Left lung (tissue), 10 donors: Measurements from ENCODE around the gene ITGA3. TPM values are rescaled to one million over a fixed set of nuclear protein-coding genes. Genes with fewer than 3 reads are reported as not detected.
A peak's percentile ranks its signal among the peaks of the same experiment; 100 is the strongest.

Experiments used
- ATAC-seq: fragments of 200-7000 bp; cut with Tn5 transposase; one replicate; pipeline ENCODE4 v1.9.1; 2020; ENCODE audit warnings: moderate library complexity
- DNase-seq, 4 donors: peaks; one replicate each; pipeline ENCODE4 v3.0.0-alpha.2; 2013 to 2020
- H3K27ac ChIP-seq, 2 donors: fragments of 200-600 bp; sonication (generic) in 1 of 2; one replicate each; pipeline versions ENCODE4 v1.5.0 to v1.8.0; 2020 to 2021
- H3K27me3 ChIP-seq, 2 donors: fragments of 200-600 bp; sonication (generic) in 1 of 2; one replicate each; pipeline versions ENCODE4 v1.5.0 to v1.8.0; 2020 to 2021
- H3K36me3 ChIP-seq, 2 donors: fragments of 200-600 bp; sonication (generic) in 1 of 2; one replicate each; pipeline versions ENCODE4 v1.5.0 to v1.8.0; 2020 to 2021
- H3K4me1 ChIP-seq, 2 donors: fragments of 200-600 bp; one replicate each; pipeline ENCODE4 v1.8.0; 2021
- H3K4me3 ChIP-seq, 2 donors: fragments of 200-600 bp; sonication (generic) in 1 of 2; one replicate each; pipeline versions ENCODE4 v1.5.0 to v1.8.0; 2020 to 2021; ENCODE audit warnings: mild to moderate bottlenecking in 1 of 2
- H3K9me3 ChIP-seq, 2 donors: fragments of 200-600 bp; sonication (generic) in 1 of 2; one replicate each; pipeline versions ENCODE4 v1.5.0 to v1.8.0; 2020 to 2021
- intact Hi-C, 2 donors: fragments of 100-400 bp; cut with DNase I; formaldehyde crosslinking; loops; one replicate each; pipeline versions ENCODE4 v1.11.2 to v1.14.2; 2022
- polyA plus RNA-seq, 6 donors: library from polyadenylated mRNA; unstranded; fragments of 120-200 nt; gene quantifications; one replicate each; pipeline ENCODE4 v1.2.1, GENCODE V29; 2013; ENCODE audit not compliant: insufficient read length in 6 of 6
- total RNA-seq, 2 donors: library from RNA; stranded (reverse); fragmentation: NEBNext Ultra II Directional; extraction: Animal tissue kit (Norgen Biotek cat#: 25700); gene quantifications; one replicate each; pipeline ENCODE4 v1.2.1, GENCODE V29; 2021
- TF ChIP-seq, protein P1 (sequence below), 2 donors: fragments of 200-600 bp; sonication (generic) in 1 of 2; IDR thresholded peaks; one replicate each; pipeline versions ENCODE4 v1.5.0 to v1.8.0; 2021; ENCODE audit warnings: antibody characterized with exemption in 2 of 2
- donor health status: DM: no; HTN: yes; CAD: no.
- donor health status: DM: no; HTN: no; CAD: no.

The ITGA3 gene
- total and polyA plus RNA-seq, 8 donors, result 43.0 to 311 (median 56.5) TPM

DNA sequence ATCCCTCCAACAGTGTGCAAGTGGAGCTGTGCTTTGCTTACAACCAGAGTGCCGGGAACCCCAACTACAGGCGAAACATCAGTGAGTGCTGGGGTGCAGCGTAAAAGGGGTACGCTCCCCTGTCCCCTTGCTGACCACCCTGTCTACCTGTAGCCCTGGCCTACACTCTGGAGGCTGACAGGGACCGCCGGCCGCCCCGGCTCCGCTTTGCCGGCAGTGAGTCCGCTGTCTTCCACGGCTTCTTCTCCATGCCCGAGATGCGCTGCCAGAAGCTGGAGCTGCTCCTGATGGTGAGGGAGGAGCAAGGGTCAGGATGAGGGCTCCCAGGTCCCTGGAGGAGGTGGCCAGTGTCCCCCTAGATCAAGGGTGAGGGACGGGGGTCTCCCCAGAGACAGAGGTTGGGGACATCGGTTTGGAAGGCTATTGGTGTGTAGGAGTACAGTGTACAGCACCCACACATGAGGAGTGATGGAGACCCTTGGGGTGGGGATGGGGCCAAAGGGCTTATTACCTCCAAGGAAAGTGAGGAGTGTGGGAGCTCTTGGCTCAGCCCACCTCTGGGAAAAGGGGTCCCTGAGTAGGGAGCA lies 19.6 kb downstream of the ITGA3 start:
- H3K4me3 ChIP-seq, result no peak overlapping the region
- H3K4me1 ChIP-seq, result no peaks in the 10 kb centered on the region
- no peak overlapping the region for H3K27ac ChIP-seq
- no peak for ATAC-seq
- intact Hi-C loops, result no loop called here
- H3K36me3 ChIP-seq, result peaks cover 0 to 92% of the 10 kb centered on the region in 2 donors
- TF ChIP-seq, protein P1, sequence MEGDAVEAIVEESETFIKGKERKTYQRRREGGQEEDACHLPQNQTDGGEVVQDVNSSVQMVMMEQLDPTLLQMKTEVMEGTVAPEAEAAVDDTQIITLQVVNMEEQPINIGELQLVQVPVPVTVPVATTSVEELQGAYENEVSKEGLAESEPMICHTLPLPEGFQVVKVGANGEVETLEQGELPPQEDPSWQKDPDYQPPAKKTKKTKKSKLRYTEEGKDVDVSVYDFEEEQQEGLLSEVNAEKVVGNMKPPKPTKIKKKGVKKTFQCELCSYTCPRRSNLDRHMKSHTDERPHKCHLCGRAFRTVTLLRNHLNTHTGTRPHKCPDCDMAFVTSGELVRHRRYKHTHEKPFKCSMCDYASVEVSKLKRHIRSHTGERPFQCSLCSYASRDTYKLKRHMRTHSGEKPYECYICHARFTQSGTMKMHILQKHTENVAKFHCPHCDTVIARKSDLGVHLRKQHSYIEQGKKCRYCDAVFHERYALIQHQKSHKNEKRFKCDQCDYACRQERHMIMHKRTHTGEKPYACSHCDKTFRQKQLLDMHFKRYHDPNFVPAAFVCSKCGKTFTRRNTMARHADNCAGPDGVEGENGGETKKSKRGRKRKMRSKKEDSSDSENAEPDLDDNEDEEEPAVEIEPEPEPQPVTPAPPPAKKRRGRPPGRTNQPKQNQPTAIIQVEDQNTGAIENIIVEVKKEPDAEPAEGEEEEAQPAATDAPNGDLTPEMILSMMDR (IDR thresholded peaks at IDR 0.05), result no peak
- no peaks in the 10 kb centered on the region for H3K27me3 ChIP-seq
- DNase-seq, result no peak
- H3K9me3 ChIP-seq, result peaks cover 0 to 4% of the 10 kb centered on the region in 2 donors

DNA sequence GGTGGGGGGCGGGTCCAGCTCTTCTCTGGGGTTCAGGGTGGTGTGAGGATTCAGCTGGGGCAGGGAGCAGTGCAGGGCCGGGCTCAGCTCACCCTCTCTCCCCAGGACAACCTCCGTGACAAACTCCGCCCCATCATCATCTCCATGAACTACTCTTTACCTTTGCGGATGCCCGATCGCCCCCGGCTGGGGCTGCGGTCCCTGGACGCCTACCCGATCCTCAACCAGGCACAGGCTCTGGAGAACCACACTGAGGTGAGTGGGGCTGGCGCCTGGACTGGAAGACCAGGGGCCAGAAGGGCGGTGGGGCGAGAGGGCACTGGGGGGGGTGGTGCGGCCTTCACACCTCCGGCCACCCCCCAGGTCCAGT lies 20.3 kb downstream of the ITGA3 start:
- Histone ChIP-seq H3K4me3 (no peak overlapping the region), H3K27me3 (no peaks in the 10 kb centered on the region), H3K4me1 (no peaks in the 10 kb centered on the region), H3K9me3 (peaks cover 0 to 4% of the 10 kb centered on the region in 2 donors), H3K36me3 (peaks cover 0 to 92% of the 10 kb centered on the region in 2 donors), H3K27ac (no peak overlapping the region)
- TF ChIP-seq, protein P1 (IDR thresholded peaks at IDR 0.05), result no peak
- intact Hi-C loops, result no loop called here
- DNase-seq (no peak), ATAC-seq (no peak)

DNA sequence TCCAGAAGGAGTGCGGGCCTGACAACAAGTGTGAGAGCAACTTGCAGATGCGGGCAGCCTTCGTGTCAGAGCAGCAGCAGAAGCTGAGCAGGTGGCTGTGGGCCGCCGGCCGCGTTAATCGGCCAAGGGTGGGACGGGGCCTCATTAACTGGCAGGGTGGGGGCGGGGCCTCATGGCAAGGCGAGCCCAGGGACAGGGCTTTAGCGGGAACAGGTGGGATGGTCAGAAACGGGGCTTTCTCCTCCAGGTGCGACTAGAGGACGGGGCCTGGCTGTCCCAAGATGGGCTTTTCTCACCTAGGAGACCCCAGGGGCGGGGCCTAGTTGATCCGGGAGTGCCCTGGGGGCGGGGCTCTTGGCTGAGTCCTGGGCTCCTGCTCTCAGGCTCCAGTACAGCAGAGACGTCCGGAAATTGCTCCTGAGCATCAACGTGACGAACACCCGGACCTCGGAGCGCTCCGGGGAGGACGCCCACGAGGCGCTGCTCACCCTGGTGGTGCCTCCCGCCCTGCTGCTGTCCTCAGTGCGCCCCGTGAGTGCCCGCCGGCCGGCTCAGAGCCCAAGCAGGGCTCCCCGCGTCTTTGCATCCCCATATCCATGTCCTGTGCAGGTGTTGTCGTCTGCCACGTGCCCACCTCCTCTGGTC lies 20.8 kb downstream of the ITGA3 start:
- ATAC-seq (no peak), DNase-seq (no peak)
- Histone ChIP-seq H3K36me3 (peaks cover 0 to 92% of the 10 kb centered on the region in 2 donors), H3K4me3 (no peak overlapping the region), H3K9me3 (peaks cover 0 to under 1% of the 10 kb centered on the region in 2 donors), H3K4me1 (no peaks in the 10 kb centered on the region), H3K27ac (no peak overlapping the region), H3K27me3 (no peaks in the 10 kb centered on the region)
- TF ChIP-seq, protein P1 (IDR thresholded peaks at IDR 0.05), result no peak
- intact Hi-C loops, result no loop called here

DNA sequence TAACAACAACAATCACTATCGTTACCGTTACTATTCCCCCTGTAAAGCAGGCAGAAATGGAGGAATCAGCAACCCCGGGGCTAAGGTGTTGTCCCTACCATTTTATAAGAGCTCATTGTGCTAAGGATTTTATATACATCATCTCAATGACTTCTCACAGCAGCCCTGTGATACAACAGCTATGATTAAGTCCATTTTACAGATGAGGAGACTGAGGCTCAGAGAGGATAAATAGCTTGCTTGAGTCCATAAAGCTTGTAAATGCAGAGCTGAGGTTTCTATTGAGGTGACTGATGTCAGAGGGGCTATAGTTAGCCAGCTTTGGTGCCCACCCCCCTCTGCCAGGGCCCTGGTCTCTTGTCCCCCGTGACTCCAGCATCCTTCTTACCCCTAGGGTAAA lies 22.5 kb downstream of the ITGA3 start:
- H3K27ac ChIP-seq, result no peak overlapping the region
- H3K36me3 ChIP-seq, result peaks cover 0 to 94% of the 10 kb centered on the region in 2 donors
- no peaks in the 10 kb centered on the region for H3K27me3 ChIP-seq
- no peaks in the 10 kb centered on the region for H3K4me1 ChIP-seq
- TF ChIP-seq, protein P1 (IDR thresholded peaks at IDR 0.05), result no peak
- intact Hi-C loops, result no loop called here
- ATAC-seq (no peak), DNase-seq (no peak)
- H3K4me3 ChIP-seq, result no peak overlapping the region
- no peaks in the 10 kb centered on the region for H3K9me3 ChIP-seq

DNA sequence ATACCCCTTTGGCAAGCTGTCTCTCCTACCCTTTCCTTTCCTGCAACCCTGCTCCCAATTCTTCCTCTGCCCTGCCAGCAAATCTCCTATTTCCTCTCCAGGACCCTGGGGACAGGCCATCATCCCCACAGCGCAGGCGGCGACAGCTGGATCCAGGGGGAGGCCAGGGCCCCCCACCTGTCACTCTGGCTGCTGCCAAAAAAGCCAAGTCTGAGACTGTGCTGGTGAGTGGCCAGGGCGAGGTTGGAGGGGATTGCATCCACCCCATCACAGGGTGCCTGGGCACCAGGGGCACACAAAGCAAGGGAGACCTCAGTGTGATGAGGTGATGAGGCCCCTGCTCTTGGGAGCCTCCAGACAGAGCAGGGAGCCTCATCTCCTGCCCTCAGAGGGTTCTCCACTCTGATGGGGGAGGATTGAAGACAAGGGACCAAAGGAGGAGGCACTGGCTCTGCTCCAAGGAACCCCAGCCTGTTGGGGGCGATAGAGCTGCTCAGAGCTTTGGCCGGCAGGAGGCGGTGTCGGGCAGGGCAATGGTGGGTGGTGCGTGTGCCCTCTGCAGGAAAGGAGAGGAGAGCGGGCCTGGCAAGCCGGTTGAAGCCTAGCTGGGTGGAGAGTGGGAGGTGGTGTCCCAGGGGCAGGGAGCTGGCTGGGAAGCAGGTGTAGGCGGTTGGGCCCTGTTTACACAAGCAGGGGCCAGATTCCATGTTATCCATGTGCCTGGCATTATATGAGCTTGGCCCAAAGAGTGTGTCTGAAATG lies 23.6 kb downstream of the ITGA3 start:
- Histone ChIP-seq H3K9me3 (no peaks in the 10 kb centered on the region), H3K4me3 (no peak overlapping the region), H3K27ac (no peak overlapping the region), H3K4me1 (no peaks in the 10 kb centered on the region), H3K36me3 (peaks cover 0 to 86% of the 10 kb centered on the region in 2 donors), H3K27me3 (no peaks in the 10 kb centered on the region)
- ATAC-seq, result peak; percentile 63
- DNase-seq, result peak in 1 of 4 donors; percentile 45
- TF ChIP-seq, protein P1 (IDR thresholded peaks at IDR 0.05), result peak; percentile 19 to 30
- intact Hi-C loops, result no loop called here
